NB4 (cell line): ENCODE results near the gene TESPA1.

ENCODE experiments used
- CTCF ChIP-seq: IDR thresholded peaks from one replicate; pipeline ENCODE4 v1.5.1; 2012; ENCODE audit warnings: low read depth, low read length
- MAX ChIP-seq: IDR thresholded peaks from 2 replicates; pipeline ENCODE4 v1.6.1; 2011; ENCODE audit warnings: low read depth, low read length
- MYC ChIP-seq: IDR thresholded peaks from 2 replicates; pipeline ENCODE4 v1.6.1; 2011; ENCODE audit warnings: low read depth, low read length
- POLR2A ChIP-seq: IDR thresholded peaks from 2 replicates; pipeline ENCODE4 v1.6.1; 2011; ENCODE audit warnings: mild to moderate bottlenecking; ENCODE audit not compliant: insufficient read length; ENCODE audit errors: extremely low read depth

GRCh38 chr12:55017416-55017925 lies 32.9 kb upstream of the TESPA1 start:
- TF ChIP-seq MAX (no peak), CTCF (no peak), POLR2A (no peak), MYC (no peak)
